ENCODE data around the gene LRRC37A3. TPM values are rescaled to one million over a fixed set of nuclear protein-coding genes. Genes with fewer than 3 reads are reported as not detected.
"Not testable (repeated sequence)": the region's sequence is repeated elsewhere in the genome, so short reads cannot be mapped to it uniquely, and the experiment has no call there.

The LRRC37A3 gene
- total and polyA plus RNA-seq, 7 experiments from 2014 or later: 1.9 to 46.7 (median 19.3) TPM

DNA sequence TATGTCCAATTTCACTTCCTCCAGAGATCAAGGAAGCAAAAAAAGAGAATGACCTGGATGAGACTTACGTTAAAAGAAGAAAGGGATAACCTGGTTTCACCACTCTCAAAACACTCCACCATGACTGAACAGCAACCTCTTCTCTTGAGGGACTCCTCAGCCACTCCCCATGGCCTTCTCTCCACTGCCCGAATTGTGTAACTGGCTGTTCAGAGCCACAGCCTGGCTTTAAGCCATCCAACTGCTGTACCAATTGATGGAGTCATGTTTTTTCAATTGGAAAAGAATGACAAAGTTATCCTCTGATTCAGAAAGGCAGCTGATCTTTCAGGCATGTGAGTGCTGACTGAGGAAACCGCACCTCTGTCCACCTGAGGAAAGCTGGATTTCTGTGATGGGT, 85.2 kb downstream of the LRRC37A3 start:
- DNase-seq; ATAC-seq; H3K27me3 Mint-ChIP-seq; H3K27me3 ChIP-seq (ENCODE audit: control insufficient read depth in 2 of 2, insufficient read depth in 2 of 2, low read length in 2 of 2); POLR2A ChIA-PET; H3K4me3 ChIP-seq (ENCODE audit: low read length); H3K36me3 Mint-ChIP-seq; H3K9me3 Mint-ChIP-seq; H3K4me1 ChIP-seq (ENCODE audit: control insufficient read depth in 2 of 2, insufficient read depth in 2 of 2, low read length in 2 of 2); intact Hi-C loops (cut with micrococcal nuclease); H3K27ac ChIP-seq (ENCODE audit: low read depth, low read length); CTCF ChIA-PET; H3K36me3 ChIP-seq (ENCODE audit: control insufficient read depth in 2 of 3, insufficient read depth in 3 of 3, low read length in 3 of 3); H3K9me3 ChIP-seq (ENCODE audit: control insufficient read depth in 2 of 3, low read length in 3 of 3): not testable (repeated sequence)
- peaks cover 5 to 41% (median 35%) of the 10 kb centered on the region in 7 donors for H3K4me1 Mint-ChIP-seq
- peak overlapping the region in 3 of 10 donors; percentile 19 to 38 (median 23) for H3K4me3 Mint-ChIP-seq
- H3K27ac Mint-ChIP-seq: peak overlapping the region in 4 of 9 donors; percentile 2 to 65 (median 50)

- H3K27ac ChIP-seq (ENCODE audit: low read depth, low read length); DNase-seq; H3K9me3 ChIP-seq (ENCODE audit: control insufficient read depth in 2 of 3, low read length in 3 of 3); H3K9me3 Mint-ChIP-seq; intact Hi-C loops (cut with micrococcal nuclease); POLR2A ChIA-PET; H3K4me1 ChIP-seq (ENCODE audit: control insufficient read depth in 2 of 2, insufficient read depth in 2 of 2, low read length in 2 of 2); H3K4me3 Mint-ChIP-seq; CTCF ChIA-PET; H3K36me3 ChIP-seq (ENCODE audit: control insufficient read depth in 2 of 3, insufficient read depth in 3 of 3, low read length in 3 of 3); H3K4me3 ChIP-seq (ENCODE audit: low read length); H3K27me3 ChIP-seq (ENCODE audit: control insufficient read depth in 2 of 2, insufficient read depth in 2 of 2, low read length in 2 of 2); H3K36me3 Mint-ChIP-seq; H3K27me3 Mint-ChIP-seq: not testable (repeated sequence)
- peaks cover 5 to 32% (median 25%) of the 10 kb centered on the region in 7 donors for H3K4me1 Mint-ChIP-seq
- H3K27ac Mint-ChIP-seq: peak overlapping the region in 3 of 9 donors; percentile 31 to 70 (median 40)
- ATAC-seq: peak; percentile 10
Observed at GRCh38 chr17:64830631-64831040, 88.6 kb downstream of the LRRC37A3 start.

DNA sequence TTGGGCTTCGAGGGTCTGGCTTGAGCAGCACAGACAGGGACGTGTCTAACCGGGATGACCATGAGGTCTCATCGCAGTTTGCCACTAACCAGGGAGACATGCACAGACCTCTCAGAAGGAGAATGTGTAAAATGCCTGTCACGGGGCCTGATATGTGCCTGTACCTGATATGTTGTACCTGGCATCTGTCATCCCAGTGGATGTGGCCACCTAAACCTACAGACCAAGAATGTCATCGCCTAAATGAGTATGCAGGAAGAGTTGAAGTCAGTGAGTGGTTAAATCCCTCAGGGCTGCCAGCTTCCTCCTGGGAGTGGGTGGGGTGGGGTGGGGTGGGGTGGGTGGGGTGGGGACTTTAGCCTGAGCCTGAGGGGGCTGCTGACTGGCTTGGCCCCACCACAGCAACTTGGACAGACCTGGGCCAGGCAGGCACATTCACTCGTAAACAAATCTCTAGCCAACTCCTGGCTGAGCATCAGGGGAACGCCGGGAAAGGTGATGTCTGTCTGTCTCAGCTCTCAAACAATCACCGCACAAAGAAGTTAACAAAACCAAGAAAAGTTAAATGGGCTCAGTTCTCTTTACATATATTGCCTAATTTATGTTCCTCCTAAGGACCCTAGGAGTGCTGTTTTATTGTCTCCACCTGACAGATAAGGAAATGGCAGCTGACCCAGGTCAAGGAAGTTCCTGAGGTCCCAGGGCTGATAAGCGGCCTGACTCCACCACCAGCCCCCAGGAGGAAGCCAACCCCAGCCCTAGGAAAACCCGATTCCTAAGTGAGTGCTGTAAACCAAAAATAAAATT, 89.3 kb downstream of the LRRC37A3 start:
- Mint-ChIP-seq H3K27ac (peak overlapping the region in 1 of 9 donors; percentile 40), H3K4me1 (peaks cover 5 to 26% (median 19%) of the 10 kb centered on the region in 7 donors), H3K4me3 (peak overlapping the region in 1 of 10 donors; percentile 19)
- H3K9me3 ChIP-seq (ENCODE audit: control insufficient read depth in 2 of 3, low read length in 3 of 3); H3K4me1 ChIP-seq (ENCODE audit: control insufficient read depth in 2 of 2, insufficient read depth in 2 of 2, low read length in 2 of 2); DNase-seq; H3K9me3 Mint-ChIP-seq; intact Hi-C loops (cut with micrococcal nuclease); H3K4me3 ChIP-seq (ENCODE audit: low read length); POLR2A ChIA-PET; H3K36me3 ChIP-seq (ENCODE audit: control insufficient read depth in 2 of 3, insufficient read depth in 3 of 3, low read length in 3 of 3); H3K27me3 Mint-ChIP-seq; H3K27ac ChIP-seq (ENCODE audit: low read depth, low read length); CTCF ChIA-PET; H3K27me3 ChIP-seq (ENCODE audit: control insufficient read depth in 2 of 2, insufficient read depth in 2 of 2, low read length in 2 of 2); H3K36me3 Mint-ChIP-seq: not testable (repeated sequence)
- ATAC-seq: peak; percentile 17

GRCh38 chr17:64829068-64829467, 90.2 kb downstream of the LRRC37A3 start:
- POLR2A ChIA-PET: not testable (repeated sequence)

GRCh38 chr17:64818904-64819303, 100.4 kb downstream of the LRRC37A3 start:
- H3K4me1 ChIP-seq (ENCODE audit: control insufficient read depth in 2 of 2, insufficient read depth in 2 of 2, low read length in 2 of 2); H3K27me3 Mint-ChIP-seq; DNase-seq; POLR2A ChIA-PET; CTCF ChIA-PET; H3K4me3 ChIP-seq (ENCODE audit: low read length); ATAC-seq; H3K9me3 ChIP-seq (ENCODE audit: control insufficient read depth in 2 of 3, low read length in 3 of 3); H3K9me3 Mint-ChIP-seq; H3K4me3 Mint-ChIP-seq; H3K27me3 ChIP-seq (ENCODE audit: control insufficient read depth in 2 of 2, insufficient read depth in 2 of 2, low read length in 2 of 2); H3K4me1 Mint-ChIP-seq; intact Hi-C loops (cut with micrococcal nuclease); H3K27ac ChIP-seq (ENCODE audit: low read depth, low read length): not testable (repeated sequence)
- Mint-ChIP-seq H3K36me3 (peaks cover 4 to 37% (median 21%) of the 10 kb centered on the region in 5 donors), H3K27ac (peak overlapping the region in 1 of 9 donors; percentile 4)
- peaks cover 0 to 25% (median 0%) of the 10 kb centered on the region in 3 experiments for H3K36me3 ChIP-seq (ENCODE audit: control insufficient read depth in 2 of 3, insufficient read depth in 3 of 3, low read length in 3 of 3)

More at GRCh38 chr17:64829068-64829467, 90.2 kb downstream of the LRRC37A3 start:
- H3K9me3 ChIP-seq (ENCODE audit: control insufficient read depth in 2 of 3, low read length in 3 of 3); ATAC-seq; H3K4me1 ChIP-seq (ENCODE audit: control insufficient read depth in 2 of 2, insufficient read depth in 2 of 2, low read length in 2 of 2); H3K4me3 Mint-ChIP-seq; CTCF ChIA-PET; H3K4me3 ChIP-seq (ENCODE audit: low read length); H3K36me3 ChIP-seq (ENCODE audit: control insufficient read depth in 2 of 3, insufficient read depth in 3 of 3, low read length in 3 of 3); H3K27me3 Mint-ChIP-seq; DNase-seq; H3K9me3 Mint-ChIP-seq; intact Hi-C loops (cut with micrococcal nuclease); H3K36me3 Mint-ChIP-seq; H3K27ac ChIP-seq (ENCODE audit: low read depth, low read length); H3K27me3 ChIP-seq (ENCODE audit: control insufficient read depth in 2 of 2, insufficient read depth in 2 of 2, low read length in 2 of 2): not testable (repeated sequence)
- H3K27ac Mint-ChIP-seq: peak overlapping the region in 1 of 9 donors; percentile 29
- peaks cover 5 to 16% (median 13%) of the 10 kb centered on the region in 7 donors for H3K4me1 Mint-ChIP-seq

DNA sequence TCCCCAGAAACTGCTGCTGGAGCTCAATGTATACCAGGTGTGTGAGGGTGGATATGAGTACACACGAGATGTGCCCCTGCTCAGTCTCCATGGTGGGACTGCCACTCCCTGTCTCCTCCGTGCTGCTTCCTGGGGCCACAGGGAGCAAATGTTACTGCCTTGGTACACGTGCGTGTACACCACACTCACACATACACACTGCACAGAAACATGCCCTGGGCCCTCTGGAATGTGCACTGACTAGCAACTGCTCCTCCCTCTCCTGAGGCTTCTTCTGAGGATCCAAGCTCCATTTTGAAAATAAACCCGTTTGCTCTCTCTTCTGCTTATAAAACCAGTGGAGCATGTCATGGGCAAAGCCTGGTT, 103.5 kb downstream of the LRRC37A3 start:
- H3K4me3 Mint-ChIP-seq; H3K9me3 Mint-ChIP-seq; H3K27ac ChIP-seq (ENCODE audit: low read depth, low read length); H3K9me3 ChIP-seq (ENCODE audit: control insufficient read depth in 2 of 3, low read length in 3 of 3); H3K4me3 ChIP-seq (ENCODE audit: low read length); POLR2A ChIA-PET; H3K27me3 ChIP-seq (ENCODE audit: control insufficient read depth in 2 of 2, insufficient read depth in 2 of 2, low read length in 2 of 2); H3K27me3 Mint-ChIP-seq; H3K4me1 Mint-ChIP-seq; DNase-seq; H3K4me1 ChIP-seq (ENCODE audit: control insufficient read depth in 2 of 2, insufficient read depth in 2 of 2, low read length in 2 of 2); intact Hi-C loops (cut with micrococcal nuclease); H3K36me3 ChIP-seq (ENCODE audit: control insufficient read depth in 2 of 3, insufficient read depth in 3 of 3, low read length in 3 of 3); H3K27ac Mint-ChIP-seq: not testable (repeated sequence)
- peaks cover 0 to 29% (median 13%) of the 10 kb centered on the region in 5 donors for H3K36me3 Mint-ChIP-seq
- CTCF ChIA-PET: interaction anchor here (0.6 kb wide), 1 partner anchor 186 kb away, joined by 6 read pairs; no protein-coding TSS in a partner anchor
- ATAC-seq: peak; percentile 14

Measured in naive thymus-derived CD4-positive, alpha-beta T cell (primary cell).